ENCODE results near the gene MKLN1.

DNA sequence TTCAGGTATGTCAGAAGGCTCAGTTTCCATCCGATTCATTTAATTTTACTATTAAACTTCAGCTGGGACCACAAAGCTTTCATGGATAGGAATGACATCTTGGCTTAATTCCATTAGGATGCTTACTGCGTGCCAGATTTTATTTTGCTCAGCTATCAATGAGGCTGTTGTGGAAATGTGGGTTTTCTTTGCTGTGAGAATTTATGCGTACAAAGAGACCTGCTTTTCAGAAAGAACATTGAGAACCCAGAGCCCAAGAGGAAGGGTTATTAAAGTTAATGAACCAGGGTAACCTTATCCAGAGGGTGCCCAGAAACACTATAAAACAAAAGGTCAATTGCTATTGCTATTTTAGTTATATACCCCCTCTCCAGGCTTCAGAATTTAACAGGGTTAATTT is 98.3 kb downstream of the MKLN1 start:
- TF ChIP-seq DZIP1 (CRISPR knock-in tag; IDR thresholded peaks at IDR 0.05) (no peak), REST (IDR thresholded peaks at IDR 0.05; ENCODE audit: borderline replicate concordance in 1 of 2, low read depth in 1 of 2, low read length in 2 of 2) (no peak)

Data from HepG2 (cell line).